Esophagus muscularis mucosa (tissue), 4 donors: Measurements from ENCODE around the gene LIPJ. TPM values are rescaled to one million over a fixed set of nuclear protein-coding genes. Genes with fewer than 3 reads are reported as not detected.

Experiments used
- DNase-seq: peaks from one replicate; pipeline ENCODE4 v3.0.0-alpha.2; 2017; ENCODE audit errors: extremely low spot score
- H3K27ac ChIP-seq, 4 donors: fragments of 200-600 bp; sonication (generic); replicated peaks in 1 of 4; 1 replicate in 3 of 4; 2 replicates in 1 of 4; pipeline ENCODE4 v1.5.1; 2016 to 2019; ENCODE audit warnings: mild to moderate bottlenecking in 1 of 4
- H3K27me3 ChIP-seq, 4 donors: fragments of 200-600 bp; sonication (generic); one replicate each; pipeline versions ENCODE4 v1.5.1 to v1.6.0; 2016 to 2019
- H3K36me3 ChIP-seq, 4 donors: fragments of 200-600 bp; sonication (generic); one replicate each; pipeline ENCODE4 v1.5.1; 2016 to 2019
- H3K4me1 ChIP-seq, 4 donors: fragments of 200-600 bp; sonication (generic); one replicate each; pipeline ENCODE4 v1.5.1; 2016 to 2019
- H3K4me3 ChIP-seq, 4 donors: fragments of 200-600 bp; sonication (generic); 1 replicate in 2 of 4; 2 replicates in 2 of 4; pipeline ENCODE4 v1.5.1; 2016 to 2019; ENCODE audit warnings: mild to moderate bottlenecking in 4 of 4, moderate library complexity in 1 of 4
- H3K9me3 ChIP-seq, 4 donors: fragments of 200-600 bp; sonication (generic); 1 replicate in 3 of 4; 2 replicates in 1 of 4; pipeline ENCODE4 v1.5.1; 2016 to 2019
- CTCF ChIP-seq, 3 experiments: fragments of 200-600 bp in 2 of 3; fragments of 450-650 bp in 1 of 3; sonication (generic) in 2 of 3; IDR thresholded peaks; one replicate each; pipeline ENCODE4 v1.5.1; 2017 to 2019; ENCODE audit warnings: antibody characterized with exemption in 3 of 3, mild to moderate bottlenecking in 2 of 3, moderate library complexity in 1 of 3
- EP300 ChIP-seq: sonication (generic); formaldehyde crosslinking; IDR thresholded peaks from one replicate; pipeline ENCODE4 v1.6.1; 2017; ENCODE audit warnings: antibody characterized with exemption
- POLR2A ChIP-seq: fragments of 450-650 bp; IDR thresholded peaks from one replicate; pipeline ENCODE4 v1.6.1; 2017; ENCODE audit warnings: antibody characterized with exemption, moderate library complexity, mild to moderate bottlenecking, low read depth
- POLR2AphosphoS5 ChIP-seq, 2 donors: sonication (generic); formaldehyde crosslinking; IDR thresholded peaks; one replicate each; pipeline ENCODE4 v1.6.1; 2017; ENCODE audit warnings: antibody characterized with exemption in 2 of 2
- WGBS: methylation state at CpG from one replicate; pipeline ENCODE4 v1.1.5; 2018; 5-methylcytosine and 5-hydroxymethylcytosine counted together
- intact Hi-C: fragments of 100-400 bp; cut with DNase I; formaldehyde crosslinking; loops from one replicate; pipeline ENCODE4 v1.15.1; 2023
- total RNA-seq, 4 donors: library from RNA; depleted of rRNA; stranded (reverse); fragments of >200 nt; gene quantifications; one replicate each; pipeline versions ENCODE4 v1.1.0 to v1.2.1, GENCODE V29; 2016

Gene LIPJ
- total RNA-seq, 4 donors from 2014 or later, result 0.19 TPM; not detected in 3

- no peak overlapping the region for H3K4me3 ChIP-seq
- H3K27ac ChIP-seq, result no peak overlapping the region
- WGBS, result 84% methylated on average over 3 of the region's 3 CpGs
- H3K27me3 ChIP-seq, result no peaks in the 10 kb centered on the region
- H3K4me1 ChIP-seq, result no peaks in the 10 kb centered on the region
- no peak for DNase-seq
- H3K9me3 ChIP-seq, result no peaks in the 10 kb centered on the region
- TF ChIP-seq POLR2A (no peak), POLR2AphosphoS5 (IDR thresholded peaks at IDR 0.05) (no peak), EP300 (no peak), CTCF (IDR thresholded peaks at IDR 0.05) (no peak)
- intact Hi-C loops, result no loop called here
- H3K36me3 ChIP-seq, result no peaks in the 10 kb centered on the region
Observed at GRCh38 chr10:88546497-88546896, 40.1 kb upstream of the LIPJ start.

- Histone ChIP-seq H3K27me3 (no peaks in the 10 kb centered on the region), H3K4me3 (no peak overlapping the region), H3K9me3 (no peaks in the 10 kb centered on the region), H3K4me1 (no peaks in the 10 kb centered on the region), H3K27ac (no peak overlapping the region), H3K36me3 (no peaks in the 10 kb centered on the region)
- no peak for TF ChIP-seq POLR2AphosphoS5 (IDR thresholded peaks at IDR 0.05)
- TF ChIP-seq POLR2A, result no peak
- no peak for TF ChIP-seq CTCF (IDR thresholded peaks at IDR 0.05)
- no peak for TF ChIP-seq EP300
- intact Hi-C loops, result loop anchor here (5.0 kb wide), 2 partner anchors 149 to 699 kb away; no protein-coding TSS in a partner anchor
- WGBS, result 87% methylated on average over 2 of the region's 2 CpGs
- no peak for DNase-seq
Observed at GRCh38 chr10:88551246-88551645, 35.3 kb upstream of the LIPJ start.

GRCh38 chr10:88553116-88553752, 33.3 kb upstream of the LIPJ start:
- Histone ChIP-seq H3K36me3 (no peaks in the 10 kb centered on the region), H3K27ac (no peak overlapping the region), H3K9me3 (no peaks in the 10 kb centered on the region), H3K4me3 (no peak overlapping the region), H3K4me1 (no peaks in the 10 kb centered on the region), H3K27me3 (no peaks in the 10 kb centered on the region)
- intact Hi-C loops, result loop anchor here (5.0 kb wide), 2 partner anchors 151 to 701 kb away; no protein-coding TSS in a partner anchor
- 73% methylated on average over 2 of the region's 2 CpGs for WGBS
- DNase-seq, result no peak
- no peak for TF ChIP-seq POLR2AphosphoS5 (IDR thresholded peaks at IDR 0.05)
- TF ChIP-seq EP300, result no peak
- TF ChIP-seq CTCF (IDR thresholded peaks at IDR 0.05), result peak; percentile 74 to 79 (median 79)
- TF ChIP-seq POLR2A, result no peak

GRCh38 chr10:88555190-88555908, 31.2 kb upstream of the LIPJ start:
- Histone ChIP-seq H3K27ac (no peak overlapping the region), H3K4me1 (no peaks in the 10 kb centered on the region), H3K27me3 (no peaks in the 10 kb centered on the region), H3K4me3 (no peak overlapping the region), H3K9me3 (no peaks in the 10 kb centered on the region), H3K36me3 (no peaks in the 10 kb centered on the region)
- WGBS, result 83% methylated on average over 7 of the region's 7 CpGs
- intact Hi-C loops, result no loop called here
- no peak for TF ChIP-seq EP300
- TF ChIP-seq POLR2AphosphoS5 (IDR thresholded peaks at IDR 0.05), result no peak
- TF ChIP-seq CTCF (IDR thresholded peaks at IDR 0.05), result no peak
- TF ChIP-seq POLR2A, result no peak
- DNase-seq, result no peak
